K562 (cell line): ENCODE results near the gene ZCCHC14. TPM values are rescaled to one million over a fixed set of nuclear protein-coding genes. Genes with fewer than 3 reads are reported as not detected.
A peak's percentile ranks its signal among the peaks of the same experiment; 100 is the strongest.

ENCODE experiments used
- CREB5 ChIP-seq: fragments of 250-450 bp; sonication (Bioruptor Pico); IDR thresholded peaks from 2 replicates; pipeline ENCODE4 v1.5.0; 2020; ENCODE audit warnings: mild to moderate bottlenecking
- CREM ChIP-seq: IDR thresholded peaks from 2 replicates; pipeline ENCODE4 v1.6.1; 2014; ENCODE audit warnings: antibody characterized with exemption, low read depth
- E4F1 ChIP-seq: fragments of 250-450 bp; sonication (Bioruptor Pico); IDR thresholded peaks from 2 replicates; pipeline ENCODE4 v1.5.0; 2021; ENCODE audit warnings: mild to moderate bottlenecking, borderline replicate concordance
- ETV6 ChIP-seq, 3 experiments: fragments of 150-350 bp in 1 of 3; sonication (generic) in 1 of 3; formaldehyde crosslinking in 1 of 3; IDR thresholded peaks; 2 replicates each; pipeline versions ENCODE4 v1.6.1 to v1.8.0; 2014 to 2022; ENCODE audit warnings: borderline replicate concordance in 2 of 3, low read depth in 2 of 3, antibody characterized with exemption in 1 of 3, low read length in 1 of 3, mild to moderate bottlenecking in 1 of 3, missing genetic modification reagents in 1 of 3
- MAX ChIP-seq: sonication (generic); formaldehyde crosslinking; IDR thresholded peaks from 2 replicates; pipeline ENCODE4 v1.9.0; 2022; ENCODE audit warnings: mild to moderate bottlenecking, missing genetic modification reagents
- MBD2 ChIP-seq: sonication (generic); IDR thresholded peaks from 2 replicates; pipeline ENCODE4 v1.6.1; 2016; ENCODE audit warnings: low read depth, borderline replicate concordance
- MXI1 ChIP-seq: IDR thresholded peaks from 2 replicates; pipeline ENCODE4 v1.6.1; 2011; ENCODE audit warnings: low read depth, mild to moderate bottlenecking, improper control_type of control experiment, low read length
- NBN ChIP-seq: fragments of 450-650 bp; IDR thresholded peaks from 2 replicates; pipeline ENCODE4 v1.6.1; 2016; ENCODE audit warnings: low read depth, mild to moderate bottlenecking
- NR2C2 ChIP-seq, 2 experiments: fragments of 200-800 bp in 1 of 2; sonication (Bioruptor generic) in 1 of 2; sonication (generic) in 1 of 2; formaldehyde crosslinking in 1 of 2; IDR thresholded peaks; 2 replicates each; pipeline versions ENCODE4 v1.6.1 to v1.8.0; 2016 to 2022; ENCODE audit warnings: mild to moderate bottlenecking in 1 of 2, missing compliant biosample characterization in 1 of 2, missing genetic modification characterization in 1 of 2, missing genetic modification reagents in 1 of 2
- SOX6 ChIP-seq: fragments of 450-650 bp; IDR thresholded peaks from 2 replicates; pipeline ENCODE4 v1.6.1; 2014; ENCODE audit warnings: mild to moderate bottlenecking
- TBP ChIP-seq: optimal IDR thresholded peaks from 2 replicates; pipeline ENCODE3; 2011; ENCODE audit warnings: low read depth, low read length, improper control_type of control experiment
- TCF7 ChIP-seq: sonication (generic); IDR thresholded peaks from 2 replicates; pipeline ENCODE4 v1.6.1; 2016; ENCODE audit warnings: antibody characterized with exemption, borderline replicate concordance
- TFAP4 ChIP-seq: sonication (generic); formaldehyde crosslinking; IDR thresholded peaks from 2 replicates; pipeline ENCODE4 v1.8.0; 2022; ENCODE audit warnings: missing genetic modification reagents, mild to moderate bottlenecking, moderate library complexity, borderline replicate concordance
- ZNF41 ChIP-seq: fragments of 250-450 bp; sonication (Bioruptor Pico); conservative IDR thresholded peaks from 2 replicates; pipeline ENCODE4 v1.4.0; 2020; ENCODE audit warnings: mild to moderate bottlenecking
- ZNF639 ChIP-seq, 2 experiments: fragments of 200-800 bp in 1 of 2; sonication (Bioruptor generic) in 1 of 2; sonication (generic) in 1 of 2; formaldehyde crosslinking in 1 of 2; IDR thresholded peaks in 1 of 2; conservative IDR thresholded peaks in 1 of 2; 2 replicates each; pipeline versions ENCODE4 v1.5.0 to v1.6.1; 2016 to 2020; ENCODE audit warnings: missing compliant biosample characterization in 1 of 2, missing genetic modification characterization in 1 of 2, missing genetic modification reagents in 1 of 2
- ZNF668 ChIP-seq: fragments of 250-450 bp; sonication (Bioruptor Pico); IDR thresholded peaks from 2 replicates; pipeline ENCODE4 v1.8.0; 2022; ENCODE audit warnings: mild to moderate bottlenecking, inconsistent platforms
- polyA plus RNA-seq, 8 experiments: library from polyadenylated mRNA; depleted of rRNA in 4 of 8; stranded (reverse) in 5 of 8; unstranded in 3 of 8; fragments of >200 nt; fragmentation: Nextera tagmentation in 2 of 8; fragmentation: Illumina TruSeq in 1 of 8; extraction: Ambion mirVana in 2 of 8; extraction: Trizol in 1 of 8; gene quantifications; 2 replicates each; pipeline versions ENCODE4 v1.2.1 to v1.2.3, GENCODE V29; 2011 to 2014; ENCODE audit warnings: inconsistent platforms in 1 of 8, missing spikeins in 1 of 8
- total RNA-seq, 7 experiments: library from RNA; depleted of rRNA in 6 of 7; stranded (reverse); fragments of >200 nt in 6 of 7; fragmentation: Illumina TruSeq in 2 of 7; extraction: Trizol in 2 of 7; gene quantifications; 2 replicates each; pipeline versions ENCODE4 v1.2.1 to v1.2.3, GENCODE V29; 2011 to 2021; ENCODE audit warnings: low replicate concordance in 1 of 7

Gene ZCCHC14
- total and polyA plus RNA-seq, 9 of the 15 experiments (the other 6 are each of a cell fraction or from before 2014, with no cell fraction given): 1.5 to 12.4 (median 2.9) TPM

DNA sequence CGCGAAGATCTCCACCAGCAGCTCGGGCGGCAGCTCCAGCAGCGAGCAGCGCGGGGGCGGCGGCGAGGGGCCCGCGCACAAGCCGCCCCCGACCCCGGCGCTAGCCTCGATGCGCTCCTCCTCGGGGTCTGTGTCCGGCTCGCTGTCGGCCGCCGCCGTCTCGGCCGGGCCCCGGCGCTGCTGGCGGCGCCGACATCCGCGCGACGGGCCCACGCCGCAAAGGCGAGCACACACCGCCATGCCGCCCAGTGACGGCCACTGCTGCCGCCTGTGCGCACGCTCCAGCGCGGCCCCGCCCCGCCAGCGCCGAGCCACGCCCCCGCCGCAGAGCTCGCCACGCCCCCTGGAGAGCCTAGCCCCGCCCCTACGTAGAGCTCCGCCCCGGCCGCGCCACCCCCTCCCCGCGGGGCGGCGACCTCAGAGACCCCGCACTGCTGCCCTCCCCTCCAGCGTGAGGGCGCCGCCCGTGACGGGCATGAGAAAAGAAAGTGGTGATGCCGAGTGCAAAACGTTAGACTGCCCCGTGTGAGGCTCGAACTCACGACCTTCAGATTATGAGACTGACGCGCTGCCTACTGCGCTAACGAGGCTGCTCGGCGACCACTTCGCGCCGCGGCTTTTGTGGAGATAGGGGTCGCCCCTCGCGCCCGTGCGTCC is 109.2 kb downstream of the ZCCHC14 start, which contains the start of gene FBXO31 (continued):
- no peak for TF ChIP-seq ZNF41
- no peak for TF ChIP-seq MAX (CRISPR knock-in tag)
- peak; percentile 68 for TF ChIP-seq MXI1
- 0 out of 2 replicates have a peak, but pooled peaks have one; percentile 34 for TF ChIP-seq SOX6
- TF ChIP-seq TBP: peak; percentile 100
- no peak for TF ChIP-seq TCF7
- TF ChIP-seq ZNF639 (CRISPR knock-in tag; conservative IDR thresholded peaks at IDR 0.05 in 1 of 2, IDR thresholded peaks at IDR 0.05 in 1 of 2): peak in 1 of 2 experiments; percentile 25; a peak in 1 of 4 replicates
- TF ChIP-seq E4F1: no peak
- TF ChIP-seq TFAP4 (CRISPR knock-in tag): no peak
- TF ChIP-seq CREM: peak; percentile 84
- TF ChIP-seq NR2C2 (CRISPR knock-in tag; IDR thresholded peaks at IDR 0.05): no peak; the same call in none of the 2 replicates
- no peak; the same call in 1 of the 2 replicates for TF ChIP-seq NR2C2 (tag; IDR thresholded peaks at IDR 0.05)
- TF ChIP-seq CREB5: no peak
- no peak for TF ChIP-seq ZNF668 (CRISPR knock-in tag)
- 0 out of 4 replicates have a peak, but pooled peaks of 1 of the 2 experiments have one; percentile 16 for TF ChIP-seq ETV6 (IDR thresholded peaks at IDR 0.05; ENCODE audit: borderline replicate concordance in 1 of 2, low read depth in 2 of 2, low read length in 1 of 2)
- TF ChIP-seq ETV6 (CRISPR knock-in tag; IDR thresholded peaks at IDR 0.05; ENCODE audit: borderline replicate concordance): no peak; the same call in 1 of the 2 replicates
- TF ChIP-seq NBN: peak; percentile 66; the same call in 1 of the 2 replicates
- TF ChIP-seq MBD2: 0 out of 2 replicates have a peak, but pooled peaks have one; percentile 43
